Right ventricle myocardium superior (tissue), 1 donor: ENCODE data around the gene KDM1B. TPM values are rescaled to one million over a fixed set of nuclear protein-coding genes. Genes with fewer than 3 reads are reported as not detected.
"Not testable (repeated sequence)": the region's sequence is repeated elsewhere in the genome, so short reads cannot be mapped to it uniquely, and the experiment has no call there.

ENCODE experiments used
- ATAC-seq: fragments of 200-7000 bp; cut with Tn5 transposase; one replicate; pipeline ENCODE4 v1.9.1; 2020; ENCODE audit warnings: mild to moderate bottlenecking; ENCODE audit not compliant: poor library complexity
- DNase-seq: peaks from one replicate; pipeline ENCODE4 v3.0.0-alpha.2; 2020
- intact Hi-C: fragments of 100-400 bp; cut with DNase I; formaldehyde crosslinking; loops from one replicate; pipeline ENCODE4 v1.11.2; 2022
- total RNA-seq: library from RNA; stranded (reverse); fragmentation: NEBNext Ultra II Directional; extraction: Animal tissue kit (Norgen Biotek cat#: 25700); gene quantifications from one replicate; pipeline ENCODE4 v1.2.1, GENCODE V29; 2021
- donor health status: DM: no; HTN: yes; CAD: no; lungs with severe emphysema.

KDM1B gene
- total RNA-seq, 1 donor from 2014 or later, result 13.2 TPM

DNA sequence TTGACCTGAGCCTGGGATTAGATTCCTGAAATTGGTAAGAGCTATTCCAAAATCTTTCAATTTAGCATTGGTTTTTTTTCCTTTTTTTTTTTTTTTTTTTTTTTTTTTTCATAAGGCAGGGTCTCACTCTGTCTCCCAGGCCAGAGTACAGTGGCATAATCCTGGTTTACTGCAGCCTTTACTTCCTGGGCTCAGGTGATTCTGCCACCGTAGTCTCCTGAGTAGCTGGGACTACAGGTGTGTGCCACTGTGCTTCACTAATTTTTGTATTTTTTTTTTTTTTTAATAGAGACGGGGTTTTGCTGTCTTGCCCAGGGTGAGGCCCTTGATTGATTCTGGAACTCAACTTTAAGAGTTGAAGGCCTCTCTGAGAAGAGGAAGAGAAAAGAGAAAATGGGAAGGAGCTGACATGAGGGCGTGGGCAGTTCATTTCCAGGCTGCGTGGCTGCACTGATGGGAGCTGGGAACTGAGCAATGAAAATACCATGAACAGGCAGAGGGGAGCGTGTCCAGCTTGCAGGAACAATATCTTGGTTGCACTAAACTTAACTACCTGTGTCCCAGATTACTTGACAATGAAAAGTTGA, 24.6 kb downstream of the KDM1B start:
- peak; percentile 74 for ATAC-seq
- DNase-seq, result peak; percentile 50
- intact Hi-C loops, result no loop called here

DNA sequence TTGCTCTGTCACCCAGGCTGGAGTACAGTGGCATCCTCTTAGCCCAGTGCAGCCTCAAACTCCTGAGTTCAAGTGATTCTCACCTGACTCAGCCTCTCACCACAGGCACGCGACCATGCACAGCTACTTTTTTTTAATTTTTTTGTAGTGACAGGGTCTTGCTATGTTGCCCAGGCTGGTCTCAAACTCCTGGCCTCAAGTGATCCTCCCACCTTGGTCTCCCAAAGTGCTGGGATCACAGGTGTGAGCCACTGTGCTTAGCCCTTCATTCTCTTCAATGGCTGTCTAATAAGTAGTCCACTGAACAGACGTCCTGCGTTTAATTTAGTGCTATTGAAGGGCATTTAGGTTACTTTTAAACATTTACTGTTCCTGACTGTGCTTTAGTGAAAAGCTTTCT, 27.3 kb downstream of the KDM1B start:
- ATAC-seq (no peak), DNase-seq (no peak)
- intact Hi-C loops, result no loop called here

DNA sequence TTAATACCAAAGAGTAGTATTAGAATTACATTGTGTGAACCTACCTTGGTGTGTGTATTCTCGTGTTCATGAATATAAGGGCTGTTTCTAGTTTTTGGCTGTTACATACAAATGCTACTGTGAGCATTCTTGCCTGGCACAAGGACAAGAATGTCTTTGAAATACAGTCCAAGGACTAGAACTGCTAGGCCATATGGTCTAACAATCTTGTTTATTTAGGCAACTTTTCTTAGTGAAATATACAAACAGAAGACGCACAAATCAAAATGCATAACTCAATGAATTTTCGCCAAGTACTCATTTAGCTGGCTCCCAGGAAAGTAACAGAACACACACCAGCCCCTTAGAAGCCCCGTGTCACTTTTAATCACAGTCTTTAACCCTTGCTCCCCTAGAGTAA, 28.5 kb downstream of the KDM1B start:
- intact Hi-C loops, result no loop called here
- DNase-seq, result no peak
- ATAC-seq, result no peak

DNA sequence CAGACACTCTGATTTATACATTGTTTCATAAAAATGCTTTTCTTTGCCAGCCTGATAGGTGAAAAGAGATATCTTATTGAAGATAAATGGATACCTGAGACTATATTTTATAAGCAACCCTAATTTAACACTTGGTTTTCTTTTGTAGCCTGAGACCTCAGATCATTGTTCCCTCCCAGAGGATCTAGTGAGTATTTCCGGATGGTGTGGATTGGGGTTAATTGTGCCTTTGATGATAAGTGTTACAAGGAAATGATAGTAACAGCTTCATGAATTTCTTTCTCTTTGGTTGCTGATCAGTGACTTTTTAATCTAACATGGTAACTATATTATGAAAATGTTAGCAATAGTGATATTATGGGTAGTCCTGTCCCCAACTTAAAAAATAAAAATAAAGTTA, 30.4 kb downstream of the KDM1B start:
- intact Hi-C loops, result no loop called here
- ATAC-seq, result no peak
- no peak for DNase-seq

DNA sequence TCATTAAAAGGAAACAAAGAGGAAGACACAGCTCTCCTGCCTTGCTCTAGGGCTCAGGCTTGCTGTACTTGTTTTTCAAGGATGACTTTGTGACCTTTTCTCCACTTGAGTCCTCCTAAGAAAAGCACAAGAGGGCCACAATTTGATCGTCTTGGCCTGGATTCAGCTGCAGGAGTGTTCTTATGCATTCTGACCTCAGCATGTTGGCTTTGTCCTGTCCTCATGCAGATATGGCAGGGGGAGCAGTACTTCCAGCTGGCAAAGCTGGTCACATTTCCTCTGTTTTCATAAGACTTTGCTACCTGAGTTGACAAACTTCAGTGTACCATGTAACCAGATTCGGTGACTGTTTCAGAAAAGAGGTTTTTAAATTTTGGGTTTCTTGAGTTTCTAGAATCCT, 30.8 kb downstream of the KDM1B start:
- ATAC-seq (peak; percentile 60), DNase-seq (no peak)
- intact Hi-C loops, result no loop called here

DNA sequence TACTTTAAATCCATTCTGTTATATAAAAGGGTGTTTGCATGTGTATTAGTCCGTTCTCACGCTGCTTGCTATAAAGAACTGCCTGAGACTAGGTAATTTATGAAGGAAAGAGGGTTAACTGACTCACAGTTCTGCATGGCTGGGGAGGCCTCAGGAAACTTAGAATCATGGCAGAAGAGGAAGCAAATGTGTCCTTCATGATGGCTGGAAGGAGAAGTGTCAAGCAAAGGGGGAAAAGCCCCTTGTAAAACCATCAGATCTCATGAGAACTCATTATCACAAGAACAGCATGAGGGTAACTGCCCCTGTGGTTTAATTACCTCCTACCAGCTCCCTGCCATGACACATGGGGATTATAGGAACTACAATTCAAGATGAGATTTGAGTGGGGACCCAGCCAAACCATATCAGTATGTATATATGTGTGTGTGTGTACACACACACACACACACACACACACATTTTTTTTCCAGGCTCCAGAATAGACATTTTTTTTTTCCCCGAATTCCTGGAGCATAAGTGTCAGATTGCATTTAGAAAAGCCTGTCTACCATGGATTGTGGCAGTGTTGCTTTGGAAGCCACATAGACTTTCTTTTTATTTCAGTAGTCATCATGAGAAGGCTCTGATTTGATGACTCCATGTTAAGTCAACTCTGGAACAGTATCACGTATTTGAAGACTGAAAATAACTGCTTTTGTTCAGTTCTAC, 31.5 kb downstream of the KDM1B start:
- DNase-seq, result no peak
- no peak for ATAC-seq
- intact Hi-C loops, result no loop called here

DNA sequence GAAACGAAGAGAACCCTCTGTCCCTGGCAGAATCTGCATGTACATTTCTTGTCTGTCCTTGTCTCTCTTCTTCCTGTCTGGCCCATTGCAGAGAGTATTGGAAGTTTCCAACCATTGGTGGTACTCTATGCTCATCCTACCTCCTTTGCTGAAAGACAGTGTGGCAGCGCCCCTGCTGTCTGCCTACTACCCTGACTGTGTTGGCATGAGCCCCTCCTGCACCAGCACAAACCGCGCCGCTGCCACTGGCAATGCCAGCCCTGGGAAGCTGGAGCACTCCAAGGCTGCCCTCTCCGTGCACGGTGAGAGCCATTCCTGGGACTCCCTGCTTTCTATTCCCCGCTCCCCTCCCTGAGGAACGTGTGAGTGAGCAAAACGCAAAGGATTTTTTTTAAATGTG, 32.5 kb downstream of the KDM1B start:
- ATAC-seq, result no peak
- no peak for DNase-seq
- intact Hi-C loops, result no loop called here

DNA sequence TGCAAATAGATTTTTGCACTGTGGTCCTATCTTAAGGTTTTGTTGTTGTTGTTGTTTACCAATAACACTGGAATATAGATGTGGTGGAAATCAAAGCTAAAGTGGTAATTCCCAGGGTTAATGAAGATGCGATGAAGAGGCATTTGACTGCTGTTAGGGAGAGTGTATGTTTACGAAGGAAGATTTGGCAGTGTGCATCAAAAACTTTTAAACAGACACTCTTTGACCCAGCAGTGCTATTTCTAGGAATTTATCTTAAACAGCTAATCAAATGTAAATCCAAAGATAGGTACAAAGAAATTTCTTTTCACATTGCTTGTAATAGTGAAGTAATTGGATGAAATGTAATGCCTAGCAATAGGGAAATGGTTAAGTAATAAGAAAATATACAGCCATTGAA, 34.0 kb downstream of the KDM1B start:
- intact Hi-C loops, result no loop called here

DNA sequence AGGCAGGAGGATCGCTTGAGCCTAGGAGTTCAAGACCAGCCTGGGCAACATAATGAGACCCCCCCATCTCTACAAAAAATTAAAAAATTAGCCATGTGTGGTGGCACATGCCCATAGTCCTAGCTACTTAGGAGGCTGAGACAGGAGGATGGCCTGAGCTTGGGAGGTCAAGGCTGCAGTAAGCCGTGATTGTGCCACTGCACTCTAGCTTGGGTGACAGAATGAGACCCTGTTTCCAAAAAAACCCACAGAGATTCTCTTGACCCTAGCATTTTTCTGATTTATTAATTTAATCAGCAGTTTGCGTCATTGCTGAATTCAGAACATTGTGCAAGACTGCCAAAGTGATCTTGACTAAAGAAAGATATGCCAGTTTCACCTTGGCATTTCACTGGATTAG, 36.8 kb downstream of the KDM1B start:
- intact Hi-C loops, result no loop called here
- ATAC-seq, result no peak
- no peak for DNase-seq

More for the DNA sequence above, 34.0 kb downstream of the KDM1B start:
- DNase-seq, result no peak
- no peak for ATAC-seq

DNA sequence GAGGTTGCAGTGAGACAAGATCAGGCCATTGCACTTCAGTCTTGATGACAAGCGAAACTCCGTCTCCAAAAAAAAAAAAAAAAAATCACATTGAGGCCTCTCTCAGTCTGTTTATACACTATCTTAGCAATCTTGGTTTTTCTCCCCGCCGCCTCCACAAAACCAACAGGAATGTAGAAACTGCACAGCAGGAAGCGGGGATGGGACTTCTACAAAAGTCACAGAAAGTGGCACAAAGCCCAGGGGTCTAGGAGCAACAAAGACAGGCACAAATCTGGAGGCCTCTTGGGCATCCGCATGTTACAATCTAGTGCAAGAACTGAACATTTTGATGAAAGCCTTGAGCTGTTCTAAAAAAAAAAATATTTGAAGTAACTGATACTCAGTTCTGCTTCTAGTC, 48.6 kb downstream of the KDM1B start:
- no peak for ATAC-seq
- intact Hi-C loops, result no loop called here
- no peak for DNase-seq

DNA sequence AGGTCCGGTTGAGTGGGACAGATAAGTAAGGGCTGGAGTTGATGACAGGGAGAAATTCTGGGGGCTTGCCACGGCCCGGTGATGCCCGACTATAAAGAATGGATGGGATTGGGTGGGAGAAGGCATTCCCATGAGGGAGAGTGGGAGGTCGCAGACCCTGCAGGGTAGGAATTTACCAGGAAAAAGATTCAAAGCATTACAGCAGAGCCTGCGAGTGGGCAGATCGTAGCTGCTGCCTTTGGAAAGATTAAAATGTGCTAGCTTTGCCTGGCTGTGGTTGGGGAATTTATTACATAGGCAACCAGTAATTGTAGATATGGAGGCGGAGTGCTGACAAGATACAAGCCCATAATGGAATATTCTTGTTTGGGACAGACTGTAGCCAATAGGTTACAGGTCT, 49.5 kb downstream of the KDM1B start:
- no peak for ATAC-seq
- DNase-seq, result no peak

DNA sequence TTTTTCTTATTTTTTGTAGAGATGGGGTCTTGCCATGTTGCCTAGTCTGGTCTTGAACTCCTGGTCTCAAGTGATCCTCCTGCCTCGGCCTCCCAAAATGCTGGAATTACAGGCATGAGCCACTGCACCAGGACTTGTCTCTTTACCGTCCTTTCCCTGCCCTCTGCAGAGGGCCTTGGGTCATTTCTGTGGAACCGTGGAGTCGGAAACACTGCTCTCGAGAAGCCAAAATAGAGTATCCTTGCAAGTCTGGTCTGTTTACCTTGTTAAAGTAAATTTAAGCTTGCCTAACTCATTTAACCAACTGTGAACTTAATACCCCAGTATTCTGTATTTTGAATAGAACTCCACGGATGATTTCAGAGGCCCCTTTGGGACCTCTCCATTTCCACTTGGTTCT, 51.4 kb downstream of the KDM1B start:
- intact Hi-C loops, result no loop called here
- no peak for ATAC-seq
- DNase-seq, result no peak

More for the DNA sequence above, 49.5 kb downstream of the KDM1B start:
- intact Hi-C loops, result no loop called here

DNA sequence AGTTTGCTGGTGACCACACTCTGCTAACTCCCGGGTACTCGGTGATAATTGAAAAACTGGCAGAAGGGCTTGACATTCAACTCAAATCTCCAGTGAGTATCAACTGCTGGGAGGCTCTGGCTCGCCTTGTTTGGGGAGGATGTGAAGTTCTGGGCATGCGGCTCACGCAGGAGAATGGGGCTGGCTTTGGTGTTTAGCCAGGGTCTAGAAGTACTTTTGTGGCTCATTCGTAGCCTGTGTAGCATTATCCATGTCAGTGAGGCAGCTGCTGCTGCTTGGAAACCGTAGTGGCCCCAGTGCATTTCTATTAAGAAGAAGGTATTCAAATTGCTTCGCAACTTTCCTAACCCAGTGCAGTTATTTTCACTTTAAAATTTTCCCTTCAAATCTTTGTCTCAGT, 52.2 kb downstream of the KDM1B start:
- intact Hi-C loops, result no loop called here
- peak; percentile 57 for ATAC-seq

DNA sequence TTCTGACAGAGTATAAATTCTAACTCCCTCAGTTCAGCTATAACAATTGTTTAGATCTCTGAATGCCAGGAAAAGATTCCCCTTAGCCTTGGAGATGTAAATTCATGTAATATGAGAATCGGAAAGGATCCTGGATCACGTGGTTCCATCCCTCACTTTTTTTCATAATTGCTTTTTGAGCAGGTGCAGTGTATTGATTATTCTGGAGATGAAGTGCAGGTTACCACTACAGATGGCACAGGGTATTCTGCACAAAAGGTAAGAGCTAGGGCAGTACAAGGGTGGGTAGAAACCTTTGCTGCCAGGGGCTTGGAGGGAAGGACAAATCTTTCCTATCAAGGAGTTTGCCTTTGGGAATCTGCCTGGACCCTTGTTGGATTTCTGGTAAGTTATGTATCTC, 52.7 kb downstream of the KDM1B start:
- intact Hi-C loops, result no loop called here
- DNase-seq (no peak), ATAC-seq (no peak)

More for the DNA sequence above, 52.2 kb downstream of the KDM1B start:
- no peak for DNase-seq

DNA sequence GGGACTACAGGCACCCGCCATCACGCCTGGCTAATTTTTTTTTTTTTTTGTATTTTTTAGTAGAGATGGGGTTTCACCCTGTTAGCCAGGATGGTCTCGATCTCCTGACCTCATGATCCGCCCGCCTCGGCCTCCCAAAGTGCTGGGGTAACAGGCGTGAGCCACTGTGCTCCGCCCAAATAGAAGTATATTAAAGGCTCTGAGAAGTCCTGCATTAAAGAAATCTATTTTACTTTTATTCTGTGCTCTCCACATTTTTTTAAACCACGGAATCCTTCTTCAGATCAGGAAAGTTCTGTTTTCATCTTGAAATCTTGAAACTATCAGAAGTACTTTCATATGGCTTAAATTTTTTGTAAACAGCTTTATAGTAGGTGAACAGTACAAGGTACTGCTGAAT, 53.6 kb downstream of the KDM1B start:
- ATAC-seq, intact Hi-C loops, DNase-seq: not testable (repeated sequence)

DNA sequence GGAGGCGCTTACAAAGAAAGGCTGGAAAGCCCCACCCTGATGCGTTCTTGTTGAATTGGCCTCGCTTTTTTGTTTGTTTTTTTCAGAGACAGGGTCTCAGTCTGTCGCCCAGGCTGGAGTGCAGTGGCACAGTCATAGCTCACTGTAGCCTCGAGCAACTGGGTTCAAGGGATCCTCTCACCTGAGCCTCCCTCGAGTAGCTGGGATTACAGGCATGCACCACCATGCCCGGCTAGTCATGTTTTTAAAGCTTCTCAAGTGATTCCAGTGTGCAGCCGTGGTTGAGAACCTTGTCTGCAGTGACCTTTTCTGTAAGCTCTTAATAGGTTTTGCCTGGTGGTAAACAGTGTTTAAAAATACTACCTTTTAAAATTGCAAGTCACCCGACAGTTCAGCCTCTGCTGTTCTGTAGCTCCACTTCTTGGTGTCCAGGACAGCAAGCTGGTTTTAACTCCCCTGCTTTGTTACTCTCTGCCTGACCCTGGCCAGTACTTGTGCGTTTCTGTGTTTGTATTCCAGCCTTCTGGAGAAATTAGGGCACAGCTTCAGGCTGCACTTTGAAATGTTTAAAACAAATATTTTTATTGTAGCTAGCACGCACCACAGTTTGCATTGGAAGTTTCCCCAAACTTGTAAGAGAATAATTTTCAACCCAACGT, 54.4 kb downstream of the KDM1B start:
- ATAC-seq, result peak; percentile 76
- no peak for DNase-seq
- intact Hi-C loops, result no loop called here

DNA sequence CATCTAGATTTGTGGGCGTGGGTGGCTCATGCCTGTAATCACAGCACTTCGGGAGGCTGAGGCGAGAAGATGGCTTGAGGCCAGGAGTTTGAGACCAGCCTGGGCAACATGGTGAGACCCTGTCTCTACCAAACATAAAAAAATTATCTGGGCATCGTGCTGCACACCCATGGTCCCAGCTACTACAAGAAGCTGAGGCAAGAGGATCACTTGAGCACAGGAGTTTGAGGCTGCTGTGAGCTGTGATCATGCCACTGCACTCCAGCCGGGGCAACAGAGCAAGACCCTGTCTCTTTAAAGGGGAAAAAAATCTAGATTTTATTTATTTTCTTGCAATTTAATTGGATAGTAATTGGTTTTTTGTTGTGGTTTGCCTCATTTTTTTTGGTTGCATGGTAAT, 55.5 kb downstream of the KDM1B start:
- no peak for ATAC-seq
- intact Hi-C loops, result no loop called here

DNA sequence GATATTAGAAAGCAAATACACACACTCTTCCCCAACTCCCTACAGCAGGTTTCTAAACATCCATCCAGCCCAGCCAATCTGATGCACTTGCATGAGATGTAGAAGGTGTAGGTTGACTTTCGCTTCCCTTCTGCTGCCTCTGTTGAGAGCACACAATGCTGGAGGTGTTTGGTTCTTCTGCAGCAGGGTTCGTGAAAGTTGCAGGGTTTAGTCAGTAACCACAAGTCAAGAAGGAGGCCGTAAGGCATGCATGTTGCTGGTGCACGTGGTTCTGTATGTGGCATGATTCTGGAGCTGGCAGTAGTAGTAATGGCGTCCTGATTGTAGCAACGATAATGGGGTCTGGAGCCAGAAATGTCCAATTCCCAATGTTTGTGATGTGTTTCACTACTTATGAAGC, 56.1 kb downstream of the KDM1B start:
- ATAC-seq, result no peak
- no peak for DNase-seq
- intact Hi-C loops, result no loop called here

More for the DNA sequence above, 55.5 kb downstream of the KDM1B start:
- no peak for DNase-seq

DNA sequence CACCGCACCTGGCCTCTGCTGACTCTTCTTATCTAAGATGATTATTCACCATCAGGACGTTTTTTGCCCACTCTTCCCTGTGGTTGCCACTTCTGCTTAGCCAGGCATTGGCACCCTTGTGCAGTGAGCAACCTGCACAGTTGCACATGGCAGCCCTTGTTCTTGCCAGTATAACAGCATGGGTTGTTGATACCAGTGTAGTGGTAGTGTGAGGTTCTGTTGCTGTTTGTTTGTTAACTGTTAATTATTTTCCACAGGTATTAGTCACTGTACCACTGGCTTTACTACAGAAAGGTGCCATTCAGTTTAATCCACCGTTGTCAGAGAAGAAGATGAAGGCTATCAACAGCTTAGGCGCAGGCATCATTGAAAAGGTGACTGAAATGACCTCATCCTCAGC, 57.0 kb downstream of the KDM1B start:
- DNase-seq, result no peak
- intact Hi-C loops, result no loop called here
- ATAC-seq, result no peak

DNA sequence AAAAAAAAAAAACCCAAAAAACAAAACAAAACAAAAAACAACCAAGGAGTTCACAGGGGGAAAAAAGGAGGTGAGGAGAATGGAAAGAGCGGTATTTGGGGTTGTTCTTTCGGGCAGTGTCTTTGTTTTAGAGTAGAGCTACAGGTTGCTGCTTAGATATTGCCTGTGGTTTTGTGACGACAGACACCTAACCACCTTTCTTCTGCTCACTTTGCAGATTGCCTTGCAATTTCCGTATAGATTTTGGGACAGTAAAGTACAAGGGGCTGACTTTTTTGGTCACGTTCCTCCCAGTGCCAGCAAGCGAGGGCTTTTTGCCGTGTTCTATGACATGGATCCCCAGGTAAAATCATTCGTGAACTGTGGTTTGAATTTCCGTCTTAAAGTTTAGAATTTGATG, 58.2 kb downstream of the KDM1B start:
- no peak for DNase-seq
- ATAC-seq, result no peak
- intact Hi-C loops, result no loop called here
